Thyroid gland (tissue), 4 donors: ENCODE results near the gene CXorf49B.
"Not testable (repeated sequence)": the region's sequence is repeated elsewhere in the genome, so short reads cannot be mapped to it uniquely, and the experiment has no call there.

ENCODE experiments used
- CTCF ChIP-seq, 6 experiments: fragments of 200-600 bp in 3 of 6; fragments of 450-650 bp in 3 of 6; sonication (generic) in 3 of 6; IDR thresholded peaks; one replicate each; pipeline ENCODE4 v1.5.1; 2016 to 2019; ENCODE audit warnings: antibody characterized with exemption in 6 of 6, mild to moderate bottlenecking in 2 of 6, inconsistent platforms in 1 of 6, moderate library complexity in 1 of 6
- POLR2A ChIP-seq, 2 donors: fragments of 450-650 bp; IDR thresholded peaks; one replicate each; pipeline ENCODE4 v1.6.1; 2017; ENCODE audit warnings: antibody characterized with exemption in 2 of 2, mild to moderate bottlenecking in 2 of 2, moderate library complexity in 1 of 2

GRCh38 chrX:71767134-71767533 lies 4.0 kb downstream of the CXorf49B start:
- not testable (repeated sequence) for TF ChIP-seq CTCF, POLR2A (IDR thresholded peaks at IDR 0.05)
